ENCODE measurements around the gene OTOP3. TPM values are rescaled to one million over a fixed set of nuclear protein-coding genes. Genes with fewer than 3 reads are reported as not detected.

Gene OTOP3
- total RNA-seq, 1 donor from 2014 or later, result 0.74 TPM

DNA sequence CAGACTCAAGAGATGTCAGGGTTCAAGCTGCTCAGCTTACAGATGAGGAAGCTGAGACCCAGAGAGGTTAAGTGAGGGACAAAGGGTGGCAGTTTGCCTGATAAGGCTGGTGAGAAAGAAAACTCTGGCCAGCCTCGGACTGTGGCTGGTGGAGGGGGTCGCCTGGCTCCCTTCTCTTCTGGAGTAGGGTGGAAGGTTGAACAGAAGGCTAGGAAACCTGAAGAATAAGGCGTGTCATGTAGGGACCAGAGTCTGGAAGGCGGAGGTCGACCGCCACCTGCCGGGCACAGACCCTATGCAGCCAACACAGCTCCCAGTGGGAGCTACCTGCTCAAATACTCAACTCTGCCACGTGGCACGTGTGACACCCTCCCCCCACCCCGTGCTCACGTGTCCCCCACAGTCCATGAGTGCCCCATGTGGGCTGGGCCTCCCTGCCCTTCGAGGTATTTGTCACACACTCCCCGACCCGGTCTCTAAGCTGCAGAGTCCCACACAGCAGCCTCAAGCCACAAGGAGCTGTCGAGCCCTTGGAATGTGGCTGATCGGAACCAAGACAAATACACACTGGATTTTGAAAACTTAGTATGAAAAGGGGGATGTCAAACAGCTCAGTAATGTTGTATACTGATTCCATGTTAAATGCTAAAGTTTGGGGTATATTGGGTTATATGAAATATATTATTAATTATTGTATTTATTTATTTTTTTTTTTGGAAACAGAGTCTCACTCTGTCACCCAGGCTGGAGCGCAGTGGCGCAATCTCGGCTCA lies 25.1 kb downstream of the OTOP3 start:
- TF ChIP-seq, protein P1, sequence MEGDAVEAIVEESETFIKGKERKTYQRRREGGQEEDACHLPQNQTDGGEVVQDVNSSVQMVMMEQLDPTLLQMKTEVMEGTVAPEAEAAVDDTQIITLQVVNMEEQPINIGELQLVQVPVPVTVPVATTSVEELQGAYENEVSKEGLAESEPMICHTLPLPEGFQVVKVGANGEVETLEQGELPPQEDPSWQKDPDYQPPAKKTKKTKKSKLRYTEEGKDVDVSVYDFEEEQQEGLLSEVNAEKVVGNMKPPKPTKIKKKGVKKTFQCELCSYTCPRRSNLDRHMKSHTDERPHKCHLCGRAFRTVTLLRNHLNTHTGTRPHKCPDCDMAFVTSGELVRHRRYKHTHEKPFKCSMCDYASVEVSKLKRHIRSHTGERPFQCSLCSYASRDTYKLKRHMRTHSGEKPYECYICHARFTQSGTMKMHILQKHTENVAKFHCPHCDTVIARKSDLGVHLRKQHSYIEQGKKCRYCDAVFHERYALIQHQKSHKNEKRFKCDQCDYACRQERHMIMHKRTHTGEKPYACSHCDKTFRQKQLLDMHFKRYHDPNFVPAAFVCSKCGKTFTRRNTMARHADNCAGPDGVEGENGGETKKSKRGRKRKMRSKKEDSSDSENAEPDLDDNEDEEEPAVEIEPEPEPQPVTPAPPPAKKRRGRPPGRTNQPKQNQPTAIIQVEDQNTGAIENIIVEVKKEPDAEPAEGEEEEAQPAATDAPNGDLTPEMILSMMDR (IDR thresholded peaks at IDR 0.05), result no peak
- no peak for TF ChIP-seq POLR2AphosphoS5 (IDR thresholded peaks at IDR 0.05; ENCODE audit: insufficient read depth in 1 of 2, low read depth in 1 of 2)
- no peak for TF ChIP-seq POLR2A (IDR thresholded peaks at IDR 0.05)
- no peak overlapping the region for H3K4me3 ChIP-seq
- no peaks in the 10 kb centered on the region for H3K9me3 ChIP-seq
- no peaks in the 10 kb centered on the region for H3K36me3 ChIP-seq
- DNase-seq (ENCODE audit: extremely low spot score in 2 of 2), result no peak
- H3K27me3 ChIP-seq, result no peaks in the 10 kb centered on the region
- no peak overlapping the region for H3K27ac ChIP-seq
- intact Hi-C loops (cut with DNase I), result loop anchor here (5.0 to 10.0 kb wide), 3 partner anchors 74 to 247 kb away; partner anchors contain the start of gene NUP85
- H3K4me1 ChIP-seq, result peaks cover 6% of the 10 kb centered on the region

DNA sequence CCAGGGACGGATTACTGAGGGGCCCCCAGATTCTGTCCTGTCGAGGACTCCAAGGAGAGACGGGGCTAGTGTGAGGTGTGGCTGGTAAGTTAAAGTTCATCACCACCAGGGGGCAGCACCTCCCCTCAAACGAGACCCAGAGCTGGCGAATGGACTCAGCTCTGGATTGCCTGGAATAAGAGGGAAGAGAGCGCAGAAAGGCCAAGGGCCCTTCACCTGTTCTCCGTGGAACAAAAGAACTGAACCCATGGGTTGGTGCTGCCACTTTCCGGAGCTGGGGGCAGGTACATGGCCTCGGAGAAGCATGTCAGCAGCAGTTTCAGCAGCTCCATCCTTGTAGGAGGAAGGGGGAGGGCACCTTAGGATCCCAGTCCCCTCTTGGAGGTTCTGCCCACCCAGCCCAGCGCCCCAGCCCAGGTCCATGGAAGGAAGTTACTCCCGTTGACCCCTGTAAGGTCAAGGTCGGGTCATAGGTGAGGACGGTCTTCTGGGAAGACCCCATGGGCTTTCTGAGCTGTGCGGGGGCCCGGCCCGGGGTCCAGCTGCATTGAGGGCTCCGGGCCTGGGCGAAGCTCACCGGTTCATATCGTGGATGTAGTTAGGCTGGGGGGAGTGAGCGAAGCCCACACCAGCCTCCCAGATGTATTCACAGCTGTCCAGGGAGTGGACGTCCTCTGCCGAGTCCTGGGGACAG lies 26.1 kb downstream of the OTOP3 start:
- Histone ChIP-seq H3K36me3 (no peaks in the 10 kb centered on the region), H3K4me3 (no peak overlapping the region), H3K27ac (no peak overlapping the region), H3K4me1 (peaks cover 6% of the 10 kb centered on the region), H3K9me3 (no peaks in the 10 kb centered on the region), H3K27me3 (no peaks in the 10 kb centered on the region)
- TF ChIP-seq, protein P1 (IDR thresholded peaks at IDR 0.05), result peak; percentile 61 to 88 (median 65)
- TF ChIP-seq POLR2A (IDR thresholded peaks at IDR 0.05) (no peak), POLR2AphosphoS5 (IDR thresholded peaks at IDR 0.05; ENCODE audit: insufficient read depth in 1 of 2, low read depth in 1 of 2) (no peak)
- intact Hi-C loops (cut with DNase I), result loop anchor here (5.0 to 10.0 kb wide), 3 partner anchors 73 to 245 kb away; partner anchors contain the start of gene NUP85
- DNase-seq (ENCODE audit: extremely low spot score in 2 of 2), result no peak

DNA sequence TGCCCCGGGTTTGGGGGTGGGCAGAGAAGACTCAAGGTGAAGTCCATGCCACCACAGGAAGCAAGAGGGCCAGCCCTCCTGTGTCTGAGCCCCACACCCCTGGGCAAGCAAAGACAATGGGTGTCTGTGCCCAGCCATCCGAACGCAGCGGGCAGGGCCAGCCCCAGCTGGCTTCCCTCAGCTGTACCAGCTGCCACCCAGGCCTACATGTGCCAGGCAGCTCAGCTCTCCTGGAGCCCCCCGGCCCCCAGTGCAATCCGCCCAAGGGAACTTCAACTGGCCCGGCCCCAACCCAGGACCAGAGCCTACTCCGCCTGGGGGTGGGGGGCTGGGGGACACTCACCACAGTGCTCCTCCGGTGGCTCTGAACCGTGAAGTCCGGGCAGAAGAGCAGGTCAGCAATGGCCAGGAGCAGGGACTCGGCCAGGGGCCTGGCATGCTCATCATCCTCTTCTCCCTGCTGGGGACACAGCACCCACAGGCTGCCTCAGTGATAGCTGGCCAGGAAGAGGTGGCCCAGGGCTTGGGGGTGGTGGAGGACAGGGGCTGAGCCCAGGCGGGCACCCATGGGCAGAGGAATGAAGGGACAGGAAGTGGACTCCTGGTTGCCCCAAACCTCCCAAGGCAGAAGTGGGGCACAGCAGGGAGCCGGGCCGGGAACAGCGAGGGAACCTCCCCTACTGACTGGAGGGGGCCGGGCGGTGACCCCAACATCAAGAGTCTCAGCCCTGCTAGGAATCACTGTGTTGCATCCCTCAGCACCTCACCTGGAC lies 27.1 kb downstream of the OTOP3 start:
- no peak for TF ChIP-seq POLR2A (IDR thresholded peaks at IDR 0.05)
- TF ChIP-seq POLR2AphosphoS5 (IDR thresholded peaks at IDR 0.05; ENCODE audit: insufficient read depth in 1 of 2, low read depth in 1 of 2), result no peak
- TF ChIP-seq, protein P1 (IDR thresholded peaks at IDR 0.05), result no peak
- Histone ChIP-seq H3K27ac (no peak overlapping the region), H3K4me1 (peaks cover 6% of the 10 kb centered on the region), H3K4me3 (no peak overlapping the region), H3K36me3 (no peaks in the 10 kb centered on the region), H3K27me3 (no peaks in the 10 kb centered on the region), H3K9me3 (no peaks in the 10 kb centered on the region)
- intact Hi-C loops (cut with DNase I), result loop anchor here (5.0 to 10.0 kb wide), 3 partner anchors 72 to 244 kb away; partner anchors contain the start of gene NUP85
- no peak for DNase-seq (ENCODE audit: extremely low spot score in 2 of 2)

DNA sequence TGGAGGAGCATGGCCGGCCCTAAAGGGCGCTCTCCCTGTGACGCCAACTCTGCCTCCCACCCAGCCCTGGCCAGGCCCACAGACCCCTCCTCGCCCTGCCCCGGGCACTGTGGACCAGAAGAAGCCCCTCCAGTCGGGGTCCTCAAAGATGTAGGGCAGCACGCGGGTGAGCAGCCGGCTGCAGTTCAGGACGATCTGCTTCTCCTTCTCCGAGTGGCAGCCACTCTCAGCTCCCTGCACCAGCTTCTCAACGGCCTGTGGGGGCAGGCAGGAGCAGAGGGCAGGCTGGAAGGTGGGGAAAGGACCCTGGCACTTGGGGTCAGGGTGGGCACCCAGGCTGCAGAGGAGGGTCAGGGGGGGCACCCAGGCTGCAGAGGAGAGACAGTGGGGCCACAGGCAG lies 28.0 kb downstream of the OTOP3 start:
- DNase-seq (ENCODE audit: extremely low spot score in 2 of 2), result no peak
- no peaks in the 10 kb centered on the region for H3K27me3 ChIP-seq
- no peaks in the 10 kb centered on the region for H3K9me3 ChIP-seq
- H3K27ac ChIP-seq, result no peak overlapping the region
- no peak for TF ChIP-seq POLR2AphosphoS5 (IDR thresholded peaks at IDR 0.05; ENCODE audit: insufficient read depth in 1 of 2, low read depth in 1 of 2)
- TF ChIP-seq POLR2A (IDR thresholded peaks at IDR 0.05), result no peak
- TF ChIP-seq, protein P1 (IDR thresholded peaks at IDR 0.05), result no peak
- H3K4me3 ChIP-seq, result no peak overlapping the region
- intact Hi-C loops (cut with DNase I), result loop anchor here (5.0 to 10.0 kb wide), 3 partner anchors 71 to 244 kb away; partner anchors contain the start of gene NUP85
- H3K4me1 ChIP-seq, result peaks cover 12% of the 10 kb centered on the region
- no peaks in the 10 kb centered on the region for H3K36me3 ChIP-seq
